Brain microvascular endothelial cell (primary cell): ENCODE results near the gene CST3.
A peak's percentile ranks its signal among the peaks of the same experiment; 100 is the strongest.

Source experiments
- DNase-seq: peaks from one replicate; pipeline ENCODE4 v3.0.0-alpha.2; 2020
- H3K27ac ChIP-seq: fragments of 250-450 bp; sonication (Bioruptor Pico); 2 replicates; pipeline ENCODE4 v1.5.1; 2020; ENCODE audit warnings: mild to moderate bottlenecking, moderate library complexity
- H3K27me3 ChIP-seq: fragments of 250-450 bp; sonication (Bioruptor Pico); replicated peaks from 2 replicates; pipeline ENCODE4 v1.5.1; 2020; ENCODE audit warnings: mild to moderate bottlenecking
- H3K36me3 ChIP-seq: fragments of 250-450 bp; sonication (Bioruptor Pico); replicated peaks from 2 replicates; pipeline ENCODE4 v1.5.1; 2020; ENCODE audit warnings: mild to moderate bottlenecking
- H3K4me3 ChIP-seq: 2 replicates; pipeline ENCODE4 v1.5.1; 2011; ENCODE audit warnings: low read depth, mild to moderate bottlenecking, control low read depth, low read length, moderate library complexity
- CTCF ChIP-seq: IDR thresholded peaks from 2 replicates; pipeline ENCODE4 v1.5.1; 2011; ENCODE audit warnings: low read depth, mild to moderate bottlenecking, moderate library complexity, low read length, control low read depth, inconsistent platforms; ENCODE audit errors: missing control alignments
- in situ Hi-C: cut with HindIII; loops from 2 replicates; pipeline ENCODE4 v1.10.0; 2017; ENCODE audit warnings: low sequenced_read_pairs, low pct_ligation_motif_present

The CST3 gene

GRCh38 chr20:23654717-23655116 lies 17.0 kb upstream of the CST3 start:
- Histone ChIP-seq H3K36me3 (no peaks in the 10 kb centered on the region), H3K4me3 (no peak overlapping the region), H3K27me3 (no peaks in the 10 kb centered on the region), H3K27ac (no peak overlapping the region)
- in situ Hi-C loops: no loop called here
- no peak for TF ChIP-seq CTCF
- no peak for DNase-seq

GRCh38 chr20:23654000-23654399 lies 16.2 kb upstream of the CST3 start:
- H3K36me3 ChIP-seq: no peaks in the 10 kb centered on the region
- in situ Hi-C loops: no loop called here
- no peak for TF ChIP-seq CTCF
- DNase-seq: no peak
- H3K27ac ChIP-seq: no peak overlapping the region
- H3K4me3 ChIP-seq: no peak overlapping the region
- H3K27me3 ChIP-seq: no peaks in the 10 kb centered on the region

- TF ChIP-seq CTCF: no peak
- Histone ChIP-seq H3K36me3 (no peaks in the 10 kb centered on the region), H3K27ac (no peak overlapping the region), H3K27me3 (no peaks in the 10 kb centered on the region), H3K4me3 (no peak overlapping the region)
- in situ Hi-C loops: no loop called here
- no peak for DNase-seq
These were observed 15.7 kb upstream of the CST3 start for GRCh38 chr20:23653400-23653938.

GRCh38 chr20:23652926-23653325 lies 15.2 kb upstream of the CST3 start:
- Histone ChIP-seq H3K27ac (no peak overlapping the region), H3K36me3 (no peaks in the 10 kb centered on the region), H3K4me3 (no peak overlapping the region), H3K27me3 (no peaks in the 10 kb centered on the region)
- no peak for TF ChIP-seq CTCF
- in situ Hi-C loops: no loop called here
- DNase-seq: no peak

GRCh38 chr20:23652371-23652770 lies 14.6 kb upstream of the CST3 start:
- Histone ChIP-seq H3K4me3 (no peak overlapping the region), H3K36me3 (no peaks in the 10 kb centered on the region), H3K27me3 (no peaks in the 10 kb centered on the region), H3K27ac (no peak overlapping the region)
- in situ Hi-C loops: no loop called here
- no peak for TF ChIP-seq CTCF
- peak; percentile 43 for DNase-seq

GRCh38 chr20:23651117-23651516 lies 13.4 kb upstream of the CST3 start:
- Histone ChIP-seq H3K4me3 (no peak overlapping the region), H3K27me3 (no peaks in the 10 kb centered on the region), H3K36me3 (no peaks in the 10 kb centered on the region), H3K27ac (no peak overlapping the region)
- in situ Hi-C loops: no loop called here
- TF ChIP-seq CTCF: no peak
- DNase-seq: no peak
